Measurements from ENCODE around the gene CACNG4.

DNA sequence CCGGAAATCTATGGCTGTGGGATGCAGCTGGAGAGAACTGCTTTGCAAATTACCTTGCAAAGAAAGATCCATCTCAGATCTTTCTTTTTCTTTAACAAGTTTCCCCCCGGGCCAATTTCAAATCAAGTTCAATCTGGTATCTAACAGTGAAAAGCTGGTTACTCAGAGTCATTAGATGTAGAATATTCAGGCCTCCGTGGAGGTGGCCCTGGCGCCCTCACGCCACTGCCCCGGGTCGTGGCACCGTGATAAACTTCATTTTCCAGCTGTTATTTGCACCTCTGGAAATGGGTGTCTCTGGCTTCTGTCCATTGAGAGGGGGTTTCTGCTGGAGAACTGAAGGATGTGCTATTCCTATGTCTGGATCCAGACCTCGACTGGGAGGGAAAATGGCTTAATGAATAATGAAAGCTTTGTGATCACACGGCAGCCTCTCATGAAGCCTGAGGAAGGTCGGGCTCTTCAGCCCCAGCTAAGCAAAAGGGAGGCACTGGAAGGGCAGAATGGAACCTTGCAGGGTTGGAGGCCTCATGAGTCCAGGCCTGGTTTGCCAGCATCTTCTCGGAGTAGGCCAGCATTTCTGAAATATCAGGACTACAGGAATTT is 30.5 kb downstream of the CACNG4 start:
- TF ChIP-seq, protein P1, sequence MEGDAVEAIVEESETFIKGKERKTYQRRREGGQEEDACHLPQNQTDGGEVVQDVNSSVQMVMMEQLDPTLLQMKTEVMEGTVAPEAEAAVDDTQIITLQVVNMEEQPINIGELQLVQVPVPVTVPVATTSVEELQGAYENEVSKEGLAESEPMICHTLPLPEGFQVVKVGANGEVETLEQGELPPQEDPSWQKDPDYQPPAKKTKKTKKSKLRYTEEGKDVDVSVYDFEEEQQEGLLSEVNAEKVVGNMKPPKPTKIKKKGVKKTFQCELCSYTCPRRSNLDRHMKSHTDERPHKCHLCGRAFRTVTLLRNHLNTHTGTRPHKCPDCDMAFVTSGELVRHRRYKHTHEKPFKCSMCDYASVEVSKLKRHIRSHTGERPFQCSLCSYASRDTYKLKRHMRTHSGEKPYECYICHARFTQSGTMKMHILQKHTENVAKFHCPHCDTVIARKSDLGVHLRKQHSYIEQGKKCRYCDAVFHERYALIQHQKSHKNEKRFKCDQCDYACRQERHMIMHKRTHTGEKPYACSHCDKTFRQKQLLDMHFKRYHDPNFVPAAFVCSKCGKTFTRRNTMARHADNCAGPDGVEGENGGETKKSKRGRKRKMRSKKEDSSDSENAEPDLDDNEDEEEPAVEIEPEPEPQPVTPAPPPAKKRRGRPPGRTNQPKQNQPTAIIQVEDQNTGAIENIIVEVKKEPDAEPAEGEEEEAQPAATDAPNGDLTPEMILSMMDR (conservative IDR thresholded peaks at IDR 0.05; ENCODE audit: low read length): no peak
- TF ChIP-seq EZH2phosphoT487 (IDR thresholded peaks at IDR 0.05; ENCODE audit: borderline replicate concordance, low read depth, low read length): no peak
